Testis (tissue), 2 donors: ENCODE measurements around the gene DCLK2.

Experiments
- CTCF ChIP-seq, 3 experiments: fragments of 450-650 bp in 2 of 3; fragments of 200-600 bp in 1 of 3; sonication (generic) in 1 of 3; IDR thresholded peaks; one replicate each; pipeline ENCODE4 v1.5.1; 2016 to 2019; ENCODE audit warnings: antibody characterized with exemption in 3 of 3, mild to moderate bottlenecking in 2 of 3, moderate library complexity in 1 of 3
- POLR2A ChIP-seq: fragments of 450-650 bp; IDR thresholded peaks from one replicate; pipeline ENCODE4 v1.6.1; 2017; ENCODE audit warnings: antibody characterized with exemption, mild to moderate bottlenecking, moderate library complexity

- TF ChIP-seq CTCF (IDR thresholded peaks at IDR 0.05) (no peak), POLR2A (no peak)
Measured at GRCh38 chr4:150253965-150254630, 175.9 kb downstream of the DCLK2 start.
